PC-3 (cell line): ENCODE results near the gene IL17B.

Experiments
- CTCF ChIP-seq: fragments of 300-600 bp; sonication (generic); conservative IDR thresholded peaks from 2 replicates; pipeline ENCODE4 v1.5.1; 2017; ENCODE audit warnings: antibody characterized with exemption, low read depth, mild to moderate bottlenecking, low read length
- EZH2 ChIP-seq: fragments of 300-600 bp; sonication (generic); IDR thresholded peaks from one replicate; pipeline ENCODE4 v1.6.1; 2017; ENCODE audit warnings: antibody characterized with exemption, mild to moderate bottlenecking, low read length; ENCODE audit not compliant: unreplicated experiment
- EZH2phosphoT487 ChIP-seq: fragments of 300-600 bp; sonication (generic); IDR thresholded peaks from 2 replicates; pipeline ENCODE4 v1.6.1; 2018; ENCODE audit warnings: mild to moderate bottlenecking, antibody characterized with exemption, low read length, borderline replicate concordance

DNA sequence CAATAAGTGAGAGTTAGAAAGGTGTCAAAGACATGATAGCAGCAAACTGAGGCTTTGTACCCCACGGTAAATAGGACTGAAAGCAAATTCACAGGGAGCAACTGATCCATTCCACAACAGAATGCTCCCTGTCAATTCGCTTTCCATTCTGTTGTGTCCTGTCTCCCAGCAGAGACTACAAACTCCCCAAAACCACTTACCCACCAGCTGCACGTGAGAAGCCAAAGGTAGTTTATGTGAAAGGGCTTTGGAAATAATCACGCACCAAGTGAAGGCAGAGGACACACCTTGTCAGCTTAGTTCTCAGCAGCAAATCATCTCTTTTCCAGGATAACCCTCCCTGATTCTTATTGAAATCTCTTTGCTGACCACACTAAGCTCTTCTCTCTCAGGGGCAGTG lies 46.6 kb upstream of the IL17B start:
- TF ChIP-seq EZH2phosphoT487: no peak
- TF ChIP-seq CTCF: no peak
- no peak for TF ChIP-seq EZH2
